SK-N-SH treated with all-trans-retinoic acid at 6 μM for 48 hours (cell line): Measurements from ENCODE around the gene WWC2.

Source experiments
- ATAC-seq: fragments of 200-7000 bp; cut with Tn5 transposase; 3 replicates; pipeline ENCODE4 v1.9.1; 2020; ENCODE audit warnings: mild to moderate bottlenecking, moderate library complexity
- ARNTL ChIP-seq: fragments of 450-650 bp; formaldehyde crosslinking; IDR thresholded peaks from 2 replicates; pipeline ENCODE4 v1.5.0; 2020; ENCODE audit warnings: low read depth, mild to moderate bottlenecking, moderate library complexity, borderline replicate concordance
- CSDC2 ChIP-seq: fragments of 250-450 bp; sonication (Bioruptor Pico); IDR thresholded peaks from 2 replicates; pipeline ENCODE4 v1.5.0; 2020; ENCODE audit warnings: mild to moderate bottlenecking, moderate library complexity
- GLIS3 ChIP-seq: fragments of 250-450 bp; sonication (Bioruptor Pico); IDR thresholded peaks from 2 replicates; pipeline ENCODE4 v1.5.0; 2020; ENCODE audit warnings: mild to moderate bottlenecking, moderate library complexity
- ISL1 ChIP-seq: fragments of 250-450 bp; sonication (Bioruptor Pico); IDR thresholded peaks from 2 replicates; pipeline ENCODE4 v2.1.2; 2022; ENCODE audit warnings: mild to moderate bottlenecking, moderate library complexity
- OSR1 ChIP-seq: fragments of 250-450 bp; sonication (Bioruptor Pico); IDR thresholded peaks from 2 replicates; pipeline ENCODE4 v1.8.0; 2022; ENCODE audit warnings: moderate library complexity, mild to moderate bottlenecking, inconsistent platforms
- PPARA ChIP-seq: fragments of 250-450 bp; sonication (Bioruptor Pico); IDR thresholded peaks from 2 replicates; pipeline ENCODE4 v1.5.0; 2020; ENCODE audit warnings: mild to moderate bottlenecking, borderline replicate concordance
- RARB ChIP-seq: fragments of 250-450 bp; sonication (Bioruptor Pico); IDR thresholded peaks from 2 replicates; pipeline ENCODE4 v1.8.0; 2021; ENCODE audit warnings: mild to moderate bottlenecking, moderate library complexity
- SNAI2 ChIP-seq: fragments of 250-450 bp; sonication (Bioruptor Pico); IDR thresholded peaks from 2 replicates; pipeline ENCODE4 v1.5.0; 2020; ENCODE audit warnings: mild to moderate bottlenecking, moderate library complexity
- TOX ChIP-seq: fragments of 250-450 bp; sonication (Bioruptor Pico); IDR thresholded peaks from 2 replicates; pipeline ENCODE4 v1.8.0; 2021; ENCODE audit warnings: mild to moderate bottlenecking, moderate library complexity, borderline replicate concordance
- ZC3H10 ChIP-seq: fragments of 250-450 bp; sonication (Bioruptor Pico); IDR thresholded peaks from 2 replicates; pipeline ENCODE4 v1.5.1; 2021; ENCODE audit warnings: mild to moderate bottlenecking, moderate library complexity
- ZFP3 ChIP-seq: fragments of 250-450 bp; sonication (Bioruptor Pico); IDR thresholded peaks from 2 replicates; pipeline ENCODE4 v1.5.0; 2020; ENCODE audit warnings: mild to moderate bottlenecking, moderate library complexity
- ZFP30 ChIP-seq: fragments of 450-650 bp; formaldehyde crosslinking; IDR thresholded peaks from 2 replicates; pipeline ENCODE4 v1.5.0; 2022; ENCODE audit warnings: mild to moderate bottlenecking, moderate library complexity
- ZNF70 ChIP-seq: fragments of 450-650 bp; formaldehyde crosslinking; IDR thresholded peaks from 2 replicates; pipeline ENCODE4 v1.5.0; 2020; ENCODE audit warnings: mild to moderate bottlenecking, moderate library complexity
- ZNF8 ChIP-seq: fragments of 450-650 bp; formaldehyde crosslinking; IDR thresholded peaks from 2 replicates; pipeline ENCODE4 v1.5.0; 2020; ENCODE audit warnings: mild to moderate bottlenecking, moderate library complexity
- TF ChIP-seq, protein P1 (sequence below): fragments of 250-450 bp; sonication (Bioruptor Pico); IDR thresholded peaks from 2 replicates; pipeline ENCODE4 v1.5.1; 2021; ENCODE audit warnings: mild to moderate bottlenecking, moderate library complexity
- TF ChIP-seq, protein P2 (sequence below): fragments of 250-450 bp; sonication (Bioruptor Pico); IDR thresholded peaks from 2 replicates; pipeline ENCODE4 v1.8.0; 2020; ENCODE audit warnings: mild to moderate bottlenecking, moderate library complexity, borderline replicate concordance
- TF ChIP-seq, protein P3 (sequence below): fragments of 250-450 bp; sonication (Bioruptor Pico); IDR thresholded peaks from 2 replicates; pipeline ENCODE4 v1.5.0; 2020; ENCODE audit warnings: mild to moderate bottlenecking, moderate library complexity
- TF ChIP-seq, protein P4 (sequence below): fragments of 250-450 bp; sonication (Bioruptor Pico); IDR thresholded peaks from 2 replicates; pipeline ENCODE4 v1.5.1; 2020; ENCODE audit warnings: low read depth, mild to moderate bottlenecking, moderate library complexity
- TF ChIP-seq, protein P5 (sequence below): fragments of 250-450 bp; sonication (Bioruptor Pico); IDR thresholded peaks from 2 replicates; pipeline ENCODE4 v1.8.0; 2021; ENCODE audit warnings: low read depth, mild to moderate bottlenecking, moderate library complexity, borderline replicate concordance

WWC2 gene

DNA sequence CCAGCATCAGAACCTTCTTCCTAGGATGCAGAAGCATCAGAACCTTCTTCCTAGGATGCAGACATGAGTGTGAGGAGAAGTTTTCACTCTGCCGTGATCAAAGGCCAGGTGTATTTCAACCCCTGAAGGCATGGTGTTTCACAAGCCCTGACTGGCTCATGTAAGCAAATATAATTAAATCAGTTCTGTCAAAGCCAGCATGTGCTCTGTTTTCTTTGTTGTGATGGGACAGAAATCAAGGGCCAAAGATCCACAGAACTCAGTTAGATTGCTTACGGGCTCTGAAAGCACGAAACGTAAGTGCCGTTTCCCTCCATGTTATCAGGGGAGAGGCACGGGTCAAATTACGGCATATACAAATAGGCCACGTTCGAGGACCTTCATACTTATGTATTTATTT is 255.2 kb downstream of the WWC2 start:
- no peak for ATAC-seq
- TF ChIP-seq RARB = no peak

DNA sequence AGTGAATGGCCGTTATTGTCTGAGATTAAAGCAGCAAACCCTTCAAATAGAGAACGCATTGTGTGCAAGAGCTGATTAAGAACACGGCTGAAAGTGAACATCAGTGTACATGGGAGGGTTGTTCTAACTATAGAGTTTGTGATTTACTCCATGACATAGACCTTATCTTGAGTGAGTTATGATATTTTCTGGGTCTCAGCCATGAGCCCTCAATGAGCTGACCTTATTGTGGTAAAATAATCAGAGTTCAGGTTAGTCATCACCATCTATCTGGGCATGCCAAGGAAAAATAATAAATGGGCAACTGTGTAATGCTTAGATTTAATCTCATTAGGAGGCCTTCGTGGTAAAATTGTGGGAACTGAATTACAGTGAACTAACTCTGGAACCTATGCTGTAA is 256.3 kb downstream of the WWC2 start:
- peak; percentile 87 for ATAC-seq

DNA sequence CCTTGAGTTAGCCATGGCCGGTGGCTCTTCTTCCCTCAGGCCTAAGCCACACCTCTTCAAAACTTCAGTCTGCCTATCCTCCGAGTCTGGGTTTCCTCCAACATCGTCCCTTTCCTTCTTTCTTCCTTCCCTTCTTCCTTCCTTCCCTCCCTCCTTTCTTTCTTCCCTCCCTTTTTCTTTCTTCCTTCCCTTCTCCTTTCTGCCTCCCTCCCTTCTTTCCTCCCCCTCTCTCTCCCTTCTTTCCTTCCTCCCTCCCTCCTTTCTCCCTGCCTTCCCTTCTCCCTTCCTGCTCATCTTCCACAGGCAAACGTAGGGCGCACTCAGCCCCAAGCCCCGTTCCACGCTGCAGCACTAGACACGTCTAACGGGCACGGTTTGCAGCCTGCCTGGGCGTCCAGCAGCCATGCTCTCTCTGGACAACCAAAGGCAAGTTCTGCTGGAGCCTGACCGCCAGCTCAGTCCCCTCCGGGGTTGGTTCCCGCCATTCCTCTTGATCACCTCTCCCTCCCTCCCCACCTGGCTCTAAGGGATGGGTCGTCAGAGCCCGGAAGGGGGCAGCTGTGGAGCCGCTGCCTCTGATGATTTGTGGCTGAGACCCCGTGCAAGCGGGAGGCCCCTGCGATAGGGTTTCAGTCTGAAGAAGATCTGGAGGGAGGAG is 257.2 kb downstream of the WWC2 start:
- no peak for ATAC-seq
- TF ChIP-seq RARB (no peak), ISL1 (CRISPR knock-in tag) (no peak), OSR1 (CRISPR knock-in tag) (no peak), ARNTL (no peak), ZFP30 (CRISPR knock-in tag) (no peak), GLIS3 (no peak), ZNF70 (CRISPR knock-in tag) (no peak), TOX (CRISPR knock-in tag) (no peak), PPARA (CRISPR knock-in tag) (no peak)
- TF ChIP-seq, protein P1, sequence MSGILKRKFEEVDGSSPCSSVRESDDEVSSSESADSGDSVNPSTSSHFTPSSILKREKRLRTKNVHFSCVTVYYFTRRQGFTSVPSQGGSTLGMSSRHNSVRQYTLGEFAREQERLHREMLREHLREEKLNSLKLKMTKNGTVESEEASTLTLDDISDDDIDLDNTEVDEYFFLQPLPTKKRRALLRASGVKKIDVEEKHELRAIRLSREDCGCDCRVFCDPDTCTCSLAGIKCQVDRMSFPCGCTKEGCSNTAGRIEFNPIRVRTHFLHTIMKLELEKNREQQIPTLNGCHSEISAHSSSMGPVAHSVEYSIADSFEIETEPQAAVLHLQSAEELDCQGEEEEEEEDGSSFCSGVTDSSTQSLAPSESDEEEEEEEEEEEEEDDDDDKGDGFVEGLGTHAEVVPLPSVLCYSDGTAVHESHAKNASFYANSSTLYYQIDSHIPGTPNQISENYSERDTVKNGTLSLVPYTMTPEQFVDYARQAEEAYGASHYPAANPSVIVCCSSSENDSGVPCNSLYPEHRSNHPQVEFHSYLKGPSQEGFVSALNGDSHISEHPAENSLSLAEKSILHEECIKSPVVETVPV = no peak
- TF ChIP-seq, protein P2, sequence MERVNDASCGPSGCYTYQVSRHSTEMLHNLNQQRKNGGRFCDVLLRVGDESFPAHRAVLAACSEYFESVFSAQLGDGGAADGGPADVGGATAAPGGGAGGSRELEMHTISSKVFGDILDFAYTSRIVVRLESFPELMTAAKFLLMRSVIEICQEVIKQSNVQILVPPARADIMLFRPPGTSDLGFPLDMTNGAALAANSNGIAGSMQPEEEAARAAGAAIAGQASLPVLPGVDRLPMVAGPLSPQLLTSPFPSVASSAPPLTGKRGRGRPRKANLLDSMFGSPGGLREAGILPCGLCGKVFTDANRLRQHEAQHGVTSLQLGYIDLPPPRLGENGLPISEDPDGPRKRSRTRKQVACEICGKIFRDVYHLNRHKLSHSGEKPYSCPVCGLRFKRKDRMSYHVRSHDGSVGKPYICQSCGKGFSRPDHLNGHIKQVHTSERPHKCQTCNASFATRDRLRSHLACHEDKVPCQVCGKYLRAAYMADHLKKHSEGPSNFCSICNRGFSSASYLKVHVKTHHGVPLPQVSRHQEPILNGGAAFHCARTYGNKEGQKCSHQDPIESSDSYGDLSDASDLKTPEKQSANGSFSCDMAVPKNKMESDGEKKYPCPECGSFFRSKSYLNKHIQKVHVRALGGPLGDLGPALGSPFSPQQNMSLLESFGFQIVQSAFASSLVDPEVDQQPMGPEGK (CRISPR knock-in tag) = no peak
- TF ChIP-seq, protein P3, sequence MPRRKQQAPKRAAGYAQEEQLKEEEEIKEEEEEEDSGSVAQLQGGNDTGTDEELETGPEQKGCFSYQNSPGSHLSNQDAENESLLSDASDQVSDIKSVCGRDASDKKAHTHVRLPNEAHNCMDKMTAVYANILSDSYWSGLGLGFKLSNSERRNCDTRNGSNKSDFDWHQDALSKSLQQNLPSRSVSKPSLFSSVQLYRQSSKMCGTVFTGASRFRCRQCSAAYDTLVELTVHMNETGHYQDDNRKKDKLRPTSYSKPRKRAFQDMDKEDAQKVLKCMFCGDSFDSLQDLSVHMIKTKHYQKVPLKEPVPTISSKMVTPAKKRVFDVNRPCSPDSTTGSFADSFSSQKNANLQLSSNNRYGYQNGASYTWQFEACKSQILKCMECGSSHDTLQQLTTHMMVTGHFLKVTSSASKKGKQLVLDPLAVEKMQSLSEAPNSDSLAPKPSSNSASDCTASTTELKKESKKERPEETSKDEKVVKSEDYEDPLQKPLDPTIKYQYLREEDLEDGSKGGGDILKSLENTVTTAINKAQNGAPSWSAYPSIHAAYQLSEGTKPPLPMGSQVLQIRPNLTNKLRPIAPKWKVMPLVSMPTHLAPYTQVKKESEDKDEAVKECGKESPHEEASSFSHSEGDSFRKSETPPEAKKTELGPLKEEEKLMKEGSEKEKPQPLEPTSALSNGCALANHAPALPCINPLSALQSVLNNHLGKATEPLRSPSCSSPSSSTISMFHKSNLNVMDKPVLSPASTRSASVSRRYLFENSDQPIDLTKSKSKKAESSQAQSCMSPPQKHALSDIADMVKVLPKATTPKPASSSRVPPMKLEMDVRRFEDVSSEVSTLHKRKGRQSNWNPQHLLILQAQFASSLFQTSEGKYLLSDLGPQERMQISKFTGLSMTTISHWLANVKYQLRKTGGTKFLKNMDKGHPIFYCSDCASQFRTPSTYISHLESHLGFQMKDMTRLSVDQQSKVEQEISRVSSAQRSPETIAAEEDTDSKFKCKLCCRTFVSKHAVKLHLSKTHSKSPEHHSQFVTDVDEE (CRISPR knock-in tag) = no peak

More for the DNA sequence above, 256.3 kb downstream of the WWC2 start:
- TF ChIP-seq ISL1 (CRISPR knock-in tag) = peak; percentile 96
- TF ChIP-seq TOX (CRISPR knock-in tag) = peak; percentile 94
- 0 out of 2 replicates have a peak, but pooled peaks have one; percentile 8 for TF ChIP-seq SNAI2 (CRISPR knock-in tag)
- TF ChIP-seq, protein P4, sequence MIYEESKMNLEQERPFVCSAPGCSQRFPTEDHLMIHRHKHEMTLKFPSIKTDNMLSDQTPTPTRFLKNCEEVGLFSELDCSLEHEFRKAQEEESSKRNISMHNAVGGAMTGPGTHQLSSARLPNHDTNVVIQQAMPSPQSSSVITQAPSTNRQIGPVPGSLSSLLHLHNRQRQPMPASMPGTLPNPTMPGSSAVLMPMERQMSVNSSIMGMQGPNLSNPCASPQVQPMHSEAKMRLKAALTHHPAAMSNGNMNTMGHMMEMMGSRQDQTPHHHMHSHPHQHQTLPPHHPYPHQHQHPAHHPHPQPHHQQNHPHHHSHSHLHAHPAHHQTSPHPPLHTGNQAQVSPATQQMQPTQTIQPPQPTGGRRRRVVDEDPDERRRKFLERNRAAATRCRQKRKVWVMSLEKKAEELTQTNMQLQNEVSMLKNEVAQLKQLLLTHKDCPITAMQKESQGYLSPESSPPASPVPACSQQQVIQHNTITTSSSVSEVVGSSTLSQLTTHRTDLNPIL (CRISPR knock-in tag) = peak; percentile 62; the same call in 1 of the 2 replicates
- no peak for TF ChIP-seq ZFP3 (CRISPR knock-in tag)
- no peak for TF ChIP-seq ZNF8
- TF ChIP-seq, protein P1 = no peak
- TF ChIP-seq, protein P2 (CRISPR knock-in tag) = peak; percentile 91
- TF ChIP-seq, protein P5, sequence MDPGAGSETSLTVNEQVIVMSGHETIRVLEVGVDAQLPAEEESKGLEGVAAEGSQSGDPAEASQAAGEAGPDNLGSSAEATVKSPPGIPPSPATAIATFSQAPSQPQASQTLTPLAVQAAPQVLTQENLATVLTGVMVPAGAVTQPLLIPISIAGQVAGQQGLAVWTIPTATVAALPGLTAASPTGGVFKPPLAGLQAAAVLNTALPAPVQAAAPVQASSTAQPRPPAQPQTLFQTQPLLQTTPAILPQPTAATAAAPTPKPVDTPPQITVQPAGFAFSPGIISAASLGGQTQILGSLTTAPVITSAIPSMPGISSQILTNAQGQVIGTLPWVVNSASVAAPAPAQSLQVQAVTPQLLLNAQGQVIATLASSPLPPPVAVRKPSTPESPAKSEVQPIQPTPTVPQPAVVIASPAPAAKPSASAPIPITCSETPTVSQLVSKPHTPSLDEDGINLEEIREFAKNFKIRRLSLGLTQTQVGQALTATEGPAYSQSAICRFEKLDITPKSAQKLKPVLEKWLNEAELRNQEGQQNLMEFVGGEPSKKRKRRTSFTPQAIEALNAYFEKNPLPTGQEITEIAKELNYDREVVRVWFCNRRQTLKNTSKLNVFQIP (CRISPR knock-in tag) = 0 out of 2 replicates have a peak, but pooled peaks have one; percentile 8
- TF ChIP-seq CSDC2 (CRISPR knock-in tag) = no peak
- TF ChIP-seq ZC3H10 (CRISPR knock-in tag) = peak; percentile 98
- TF ChIP-seq RARB = peak; percentile 47; the same call in 1 of the 2 replicates
